UCSD-AML1 (cell line): Measurements from ENCODE around the gene ERGIC1.

Source experiments
- DNase-seq: peaks from one replicate; lab custom pipeline; 2025; ENCODE audit not compliant: unreplicated experiment; lab: John Stamatoyannopoulos, UW

The ERGIC1 gene

GRCh38 chr5:172942556-172942955 lies 108.5 kb downstream of the ERGIC1 start:
- no peak for DNase-seq

- peak; percentile 84 for DNase-seq
Observed at GRCh38 chr5:172943283-172943841, 109.3 kb downstream of the ERGIC1 start.

DNA sequence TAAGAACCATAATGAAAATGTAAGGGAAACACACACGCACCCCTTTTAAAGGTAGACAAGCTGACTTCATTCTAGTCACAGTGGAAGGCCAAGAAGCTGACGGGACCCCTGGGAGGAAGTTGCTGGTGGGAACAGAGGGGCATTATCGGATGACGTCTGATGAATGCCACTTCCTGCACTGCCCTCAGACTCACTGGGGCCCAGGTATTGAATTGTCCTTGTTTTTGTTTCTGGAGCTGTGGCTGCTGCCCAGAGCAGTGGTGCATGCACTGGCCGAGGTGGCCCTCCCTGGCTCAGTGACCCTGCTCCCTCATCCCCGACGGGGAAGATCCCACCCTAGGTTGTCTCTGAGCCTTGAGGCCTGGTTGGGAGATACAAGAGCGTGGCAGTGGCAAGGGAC lies 109.9 kb downstream of the ERGIC1 start:
- no peak for DNase-seq

GRCh38 chr5:172944741-172945140 lies 110.7 kb downstream of the ERGIC1 start:
- no peak for DNase-seq

DNA sequence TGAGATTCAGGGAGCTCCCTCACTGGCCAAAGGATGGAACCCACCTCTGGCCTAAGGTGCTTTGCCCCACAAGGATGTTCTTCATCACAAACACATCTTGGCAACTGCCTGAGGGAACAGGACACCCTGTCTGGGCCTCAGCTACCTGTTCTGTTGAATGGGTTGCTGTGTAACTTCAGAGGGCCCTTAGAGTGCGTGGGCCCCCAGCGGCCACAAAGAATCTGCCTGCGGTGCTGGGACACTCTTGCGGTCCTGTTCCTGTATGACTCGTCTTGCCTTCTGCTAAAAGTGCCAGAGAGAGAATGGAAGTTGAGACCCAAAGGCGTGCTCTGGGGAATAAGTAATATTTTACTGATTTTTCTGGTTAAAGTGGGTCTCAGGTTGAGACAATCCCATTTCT lies 111.1 kb downstream of the ERGIC1 start:
- no peak for DNase-seq

DNA sequence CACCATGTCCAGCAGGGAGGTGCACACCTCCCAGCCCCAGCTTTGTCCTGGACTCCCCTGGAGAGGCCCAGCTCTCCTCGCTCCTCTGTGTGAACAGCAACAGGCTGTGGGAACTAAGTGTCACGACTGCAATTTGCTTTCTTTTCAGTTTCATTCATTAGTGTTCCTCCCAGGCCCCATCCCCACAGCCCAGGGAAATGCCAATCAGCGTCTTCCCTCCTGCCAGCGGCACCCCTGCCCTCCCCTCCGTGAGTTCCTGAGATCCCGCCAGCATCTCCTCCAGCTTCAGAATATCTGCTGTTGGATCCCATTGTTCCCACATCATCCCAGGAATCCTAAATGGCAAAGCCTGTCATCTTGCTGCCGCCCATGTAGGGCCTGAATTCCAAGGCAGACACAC lies 112.1 kb downstream of the ERGIC1 start:
- no peak for DNase-seq

DNA sequence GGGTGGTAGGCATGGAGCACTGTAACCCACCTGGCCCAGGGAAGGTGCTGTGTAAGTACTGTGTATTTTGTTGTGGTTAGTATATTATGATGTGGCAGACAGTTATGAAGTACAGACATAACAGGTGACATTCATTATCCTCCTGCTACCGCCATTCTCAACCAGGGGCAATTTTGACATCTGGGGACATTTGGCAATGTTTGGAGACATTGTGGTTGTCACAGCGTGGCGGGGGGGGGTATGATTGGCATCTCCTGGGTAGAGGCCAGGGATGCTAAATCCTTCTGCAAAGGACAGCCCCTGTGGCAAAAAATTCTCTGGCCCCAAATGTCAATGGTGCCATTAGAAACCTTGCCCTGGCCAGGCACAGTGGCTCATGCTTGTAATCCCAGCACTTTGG lies 115.4 kb downstream of the ERGIC1 start:
- no peak for DNase-seq

DNA sequence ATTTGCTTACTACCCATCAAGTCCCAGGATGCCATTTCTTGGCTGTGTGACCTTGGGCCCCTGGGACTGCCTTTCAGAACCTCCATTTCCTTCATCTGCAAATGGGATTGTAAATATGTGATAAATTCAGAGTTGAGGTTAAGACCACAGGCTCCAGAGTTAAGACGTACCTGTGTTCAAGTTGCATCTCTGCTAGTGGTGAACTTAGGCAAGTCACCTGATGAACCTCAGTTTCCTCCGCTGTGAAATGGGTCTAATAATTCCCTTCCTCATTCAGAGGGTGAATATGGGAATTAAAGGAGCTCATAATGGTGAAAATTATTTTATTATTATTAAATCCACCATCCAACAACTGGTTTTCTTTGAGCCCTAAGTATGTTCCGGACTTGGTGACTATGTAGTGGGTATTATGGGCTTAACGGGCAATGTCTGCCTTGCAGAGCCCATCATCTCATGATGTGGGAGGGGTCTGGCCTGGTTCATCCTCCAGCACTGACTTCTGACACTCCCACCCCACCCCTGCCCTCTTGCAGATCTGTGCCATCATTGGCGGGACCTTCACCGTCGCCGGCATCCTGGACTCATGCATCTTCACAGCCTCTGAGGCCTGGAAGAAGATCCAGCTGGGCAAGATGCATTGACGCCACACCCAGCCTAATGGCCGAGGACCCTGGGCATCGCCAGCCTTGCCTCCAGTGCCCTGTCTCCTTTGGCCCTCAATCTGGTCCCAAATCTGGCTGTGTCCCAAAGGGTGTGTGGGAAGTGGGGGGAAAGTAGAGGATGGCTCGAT lies 116.3 kb downstream of the ERGIC1 start:
- DNase-seq = no peak

GRCh38 chr5:172951371-172952033 lies 117.5 kb downstream of the ERGIC1 start:
- no peak for DNase-seq

GRCh38 chr5:172952034-172952511 lies 118.0 kb downstream of the ERGIC1 start:
- no peak for DNase-seq

- DNase-seq = no peak
Observed at GRCh38 chr5:172953776-172954675, 120.0 kb downstream of the ERGIC1 start.

DNA sequence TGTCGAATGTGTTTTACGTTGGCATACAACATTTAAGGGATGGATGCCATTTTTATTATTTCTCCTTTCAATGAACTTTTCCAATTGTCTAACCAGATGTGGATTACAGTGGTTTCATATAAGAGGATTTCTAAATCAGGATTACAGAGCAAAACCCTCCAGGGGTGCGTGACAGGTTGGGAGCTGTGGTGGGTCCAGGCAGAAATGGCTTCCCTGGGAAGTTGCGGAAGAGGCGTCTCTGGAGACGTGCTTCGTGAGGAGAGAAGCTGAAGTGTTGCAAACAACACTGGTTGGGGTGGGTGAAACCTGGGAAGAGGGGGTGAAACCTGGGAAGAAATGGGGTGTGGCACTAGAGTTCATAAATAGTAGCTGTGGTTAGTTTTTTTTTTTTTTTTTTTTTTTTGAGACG lies 120.7 kb downstream of the ERGIC1 start:
- DNase-seq = no peak

GRCh38 chr5:172956228-172956627 lies 122.2 kb downstream of the ERGIC1 start:
- no peak for DNase-seq

GRCh38 chr5:172956936-172957335 lies 122.9 kb downstream of the ERGIC1 start:
- no peak for DNase-seq

GRCh38 chr5:172957458-172957857 lies 123.4 kb downstream of the ERGIC1 start:
- no peak for DNase-seq

GRCh38 chr5:172958331-172959046 lies 124.4 kb downstream of the ERGIC1 start:
- peak; percentile 79 for DNase-seq

- no peak for DNase-seq
Observed at GRCh38 chr5:172959824-172960799, 126.1 kb downstream of the ERGIC1 start.

GRCh38 chr5:172969921-172970320 lies 135.9 kb downstream of the ERGIC1 start:
- no peak for DNase-seq

GRCh38 chr5:172971482-172971881 lies 137.4 kb downstream of the ERGIC1 start:
- DNase-seq = no peak
